Muscle layer of colon (tissue), 2 donors: ENCODE results near the gene TERB2.

Experiments used
- H3K27ac ChIP-seq: one replicate; pipeline ENCODE4 v1.7.0; 2013; ENCODE audit warnings: low read depth, mild to moderate bottlenecking, low read length, moderate library complexity
- H3K27me3 ChIP-seq, 2 donors: one replicate each; pipeline ENCODE4 v1.7.0; 2013; ENCODE audit warnings: low read length in 2 of 2, mild to moderate bottlenecking in 2 of 2; ENCODE audit not compliant: insufficient read depth in 2 of 2, control insufficient read depth in 1 of 2
- H3K36me3 ChIP-seq: one replicate; pipeline ENCODE4 v1.7.0; 2013; ENCODE audit warnings: mild to moderate bottlenecking, low read length; ENCODE audit not compliant: insufficient read depth
- H3K4me1 ChIP-seq: one replicate; pipeline ENCODE4 v1.7.0; 2013; ENCODE audit warnings: mild to moderate bottlenecking, low read length; ENCODE audit not compliant: insufficient read depth
- H3K4me3 ChIP-seq, 2 donors: one replicate each; pipeline ENCODE4 v1.7.0; 2013; ENCODE audit warnings: low read length in 2 of 2, low read depth in 1 of 2, mild to moderate bottlenecking in 1 of 2, moderate library complexity in 1 of 2
- H3K9ac ChIP-seq: one replicate; pipeline ENCODE4 v1.7.0; 2013; ENCODE audit warnings: low read length
- H3K9me3 ChIP-seq: one replicate; pipeline ENCODE4 v1.7.0; 2013; ENCODE audit warnings: mild to moderate bottlenecking, low read length
- donor health status: abdominal sarcoma.
- donor health status: Adenocarcinoma of cecum.

Gene TERB2

DNA sequence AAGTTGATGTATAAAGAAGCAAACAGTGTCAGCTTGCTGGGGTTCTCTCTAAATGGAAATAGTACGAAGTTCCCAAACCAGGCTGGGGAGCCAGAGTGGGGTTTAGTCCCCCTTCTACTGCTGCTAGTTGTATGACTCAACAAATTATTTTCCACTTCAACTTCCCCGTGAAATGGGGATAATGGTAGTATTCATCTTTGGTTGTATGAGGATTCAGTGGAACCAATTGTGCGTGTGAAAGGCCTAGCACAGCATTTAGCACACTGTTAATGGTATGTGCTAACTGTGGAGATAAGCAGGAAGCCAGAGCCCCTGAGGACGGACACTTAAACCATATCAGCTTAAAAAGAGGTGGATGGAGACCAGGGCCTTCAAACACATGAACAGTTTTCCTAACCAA is 70.7 kb downstream of the TERB2 start:
- H3K36me3 ChIP-seq, result no peaks in the 10 kb centered on the region
- H3K4me3 ChIP-seq, result no peak overlapping the region
- H3K9ac ChIP-seq, result no peak overlapping the region
- peaks cover 9% of the 10 kb centered on the region for H3K4me1 ChIP-seq
- no peak overlapping the region for H3K27ac ChIP-seq
- no peaks in the 10 kb centered on the region for H3K9me3 ChIP-seq
- no peaks in the 10 kb centered on the region for H3K27me3 ChIP-seq
